Endothelial cell of umbilical vein (primary cell): Measurements from ENCODE around the gene TSEN2.

Experiments used
- CTCF ChIP-seq, 2 donors: IDR thresholded peaks; 1 replicate in 1 of 2; 2 replicates in 1 of 2; pipeline ENCODE4 v1.5.1; 2011; ENCODE audit warnings: low read length in 2 of 2, mild to moderate bottlenecking in 2 of 2, moderate library complexity in 2 of 2, control low read depth in 1 of 2, inconsistent platforms in 1 of 2, low read depth in 1 of 2; ENCODE audit not compliant: insufficient read depth in 1 of 2; ENCODE audit errors: extremely low read depth in 1 of 2
- EZH2 ChIP-seq: IDR thresholded peaks from 2 replicates; pipeline ENCODE4 v1.6.1; 2012; ENCODE audit warnings: borderline replicate concordance, low read depth, mild to moderate bottlenecking, moderate library complexity, low read length, inconsistent platforms; ENCODE audit not compliant: severe bottlenecking
- FOS ChIP-seq: IDR thresholded peaks from 2 replicates; pipeline ENCODE4 v1.6.1; 2011; ENCODE audit warnings: mild to moderate bottlenecking, low read length, moderate library complexity, borderline replicate concordance; ENCODE audit not compliant: insufficient read depth
- GATA2 ChIP-seq: IDR thresholded peaks from 2 replicates; pipeline ENCODE4 v1.7.0; 2011; ENCODE audit warnings: low read depth, mild to moderate bottlenecking, moderate library complexity, mixed read lengths, low read length; ENCODE audit not compliant: insufficient read length, insufficient read depth
- JUN ChIP-seq: IDR thresholded peaks from 2 replicates; pipeline ENCODE4 v1.6.1; 2011; ENCODE audit warnings: borderline replicate concordance, low read depth; ENCODE audit not compliant: insufficient read length, insufficient read depth
- MYC ChIP-seq: IDR thresholded peaks from one replicate; pipeline ENCODE4 v1.6.1; 2011; ENCODE audit warnings: mild to moderate bottlenecking, low read depth, low read length
- POLR2A ChIP-seq: IDR thresholded peaks from 2 replicates; pipeline ENCODE4 v1.6.1; 2012; ENCODE audit warnings: low read depth, mild to moderate bottlenecking, control low read depth, low read length
- POLR2AphosphoS5 ChIP-seq: IDR thresholded peaks from 2 replicates; pipeline ENCODE4 v1.6.1; 2012; ENCODE audit warnings: low read depth, mild to moderate bottlenecking, control low read depth, low read length, moderate library complexity; ENCODE audit not compliant: insufficient read depth
- TF ChIP-seq, protein P1 (sequence below): IDR thresholded peaks from 2 replicates; pipeline ENCODE4 v1.6.1; 2011; ENCODE audit not compliant: insufficient read depth, insufficient read length

DNA sequence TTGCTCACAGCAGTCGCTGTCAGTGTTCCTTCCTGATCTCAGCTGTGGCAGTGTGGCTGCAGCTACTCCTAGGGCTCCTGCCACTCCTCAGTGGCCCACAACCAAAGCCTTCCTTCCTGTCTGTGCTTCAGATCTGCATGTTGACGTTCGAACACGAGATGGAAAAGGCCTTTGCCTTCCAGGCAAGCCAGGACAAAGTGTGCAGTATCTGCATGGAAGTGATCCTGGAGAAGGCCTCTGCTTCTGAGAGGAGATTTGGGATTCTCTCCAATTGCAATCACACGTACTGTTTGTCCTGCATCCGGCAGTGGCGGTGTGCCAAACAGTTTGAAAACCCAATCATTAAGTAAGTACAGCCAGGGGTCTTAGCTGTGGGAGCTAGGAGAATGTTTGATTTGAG, 90.4 kb downstream of the TSEN2 start:
- no peak for TF ChIP-seq CTCF (IDR thresholded peaks at IDR 0.05; ENCODE audit: extremely low read depth in 1 of 2, insufficient read depth in 1 of 2, low read depth in 1 of 2, low read length in 2 of 2)
- TF ChIP-seq EZH2 = no peak
- no peak for TF ChIP-seq MYC
- TF ChIP-seq JUN = no peak
- no peak for TF ChIP-seq POLR2AphosphoS5
- no peak for TF ChIP-seq GATA2
- no peak for TF ChIP-seq POLR2A
- TF ChIP-seq, protein P1, sequence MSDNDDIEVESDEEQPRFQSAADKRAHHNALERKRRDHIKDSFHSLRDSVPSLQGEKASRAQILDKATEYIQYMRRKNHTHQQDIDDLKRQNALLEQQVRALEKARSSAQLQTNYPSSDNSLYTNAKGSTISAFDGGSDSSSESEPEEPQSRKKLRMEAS = no peak
- no peak for TF ChIP-seq FOS
